Heart left ventricle (tissue), 16 donors: ENCODE measurements around the gene TMIE. TPM values are rescaled to one million over a fixed set of nuclear protein-coding genes. Genes with fewer than 3 reads are reported as not detected.

Source experiments
- ATAC-seq, 4 donors: fragments of 200-7000 bp; cut with Tn5 transposase; one replicate each; pipeline ENCODE4 v1.9.1; 2020 to 2022; ENCODE audit warnings: moderate library complexity in 4 of 4, mild to moderate bottlenecking in 3 of 4, moderate number of reproducible peaks in 1 of 4
- DNase-seq, 5 donors: peaks; one replicate each; pipeline ENCODE4 v3.0.0-alpha.2; 2020
- H3K27ac ChIP-seq, 12 donors: fragments of 200-600 bp; sonication (generic) in 4 of 12; one replicate each; pipeline versions ENCODE4 v1.5.0 to v1.8.0; 2016 to 2022; ENCODE audit warnings: mild to moderate bottlenecking in 2 of 12
- H3K27me3 ChIP-seq, 9 donors: fragments of 200-600 bp; sonication (generic) in 2 of 9; one replicate each; pipeline versions ENCODE4 v1.5.1 to v1.8.0; 2016 to 2022; ENCODE audit warnings: mild to moderate bottlenecking in 3 of 9
- H3K36me3 ChIP-seq, 9 donors: fragments of 200-600 bp; sonication (generic) in 2 of 9; one replicate each; pipeline versions ENCODE4 v1.5.0 to v1.8.0; 2018 to 2022; ENCODE audit warnings: mild to moderate bottlenecking in 2 of 9
- H3K4me1 ChIP-seq, 12 donors: fragments of 200-600 bp; sonication (generic) in 4 of 12; one replicate each; pipeline versions ENCODE4 v1.5.0 to v1.8.0; 2016 to 2022; ENCODE audit warnings: mild to moderate bottlenecking in 3 of 12
- H3K4me3 ChIP-seq, 12 donors: fragments of 200-600 bp; sonication (generic) in 4 of 12; one replicate each; pipeline versions ENCODE4 v1.5.0 to v1.8.0; 2017 to 2022; ENCODE audit warnings: mild to moderate bottlenecking in 9 of 12, moderate library complexity in 4 of 12
- H3K9me3 ChIP-seq, 12 donors: fragments of 200-600 bp; sonication (generic) in 4 of 12; one replicate each; pipeline versions ENCODE4 v1.5.0 to v1.8.0; 2016 to 2022; ENCODE audit warnings: mild to moderate bottlenecking in 1 of 12
- POLR2A ChIP-seq, 2 donors: fragments of 450-650 bp; IDR thresholded peaks; one replicate each; pipeline ENCODE4 v1.6.1; 2017; ENCODE audit warnings: antibody characterized with exemption in 2 of 2, mild to moderate bottlenecking in 2 of 2, moderate library complexity in 2 of 2
- WGBS, 4 donors: extraction: QIAGEN DNeasy Blood & Tissue Kit in 2 of 4; methylation state at CpG; one replicate each; pipeline versions ENCODE4 v1.1.5 to v1.1.7; 2013 to 2018; 5-methylcytosine and 5-hydroxymethylcytosine counted together
- intact Hi-C, 10 donors: fragments of 100-400 bp; cut with DNase I; formaldehyde crosslinking; loops; one replicate each; pipeline versions ENCODE4 v1.11.1 to v1.14.2; 2022
- polyA plus RNA-seq, 2 donors: library from polyadenylated mRNA; stranded (reverse); fragments of 200-250 nt; gene quantifications; one replicate each; pipeline ENCODE4 v1.2.3, GENCODE V29; 2013
- total RNA-seq, 9 donors: library from RNA; depleted of rRNA in 2 of 9; stranded (reverse); fragments of >200 nt in 2 of 9; fragmentation: NEBNext Ultra II Directional in 3 of 9; extraction: Animal tissue kit (Norgen Biotek cat#: 25700) in 3 of 9; gene quantifications; one replicate each; pipeline versions ENCODE4 v1.1.0 to v1.2.4, GENCODE V29; 2016 to 2023
- TF ChIP-seq, protein P1 (sequence below), 12 donors: fragments of 200-600 bp; sonication (generic) in 4 of 12; IDR thresholded peaks; one replicate each; pipeline versions ENCODE4 v1.5.0 to v1.8.0; 2018 to 2022; ENCODE audit warnings: antibody characterized with exemption in 12 of 12, mild to moderate bottlenecking in 5 of 12
- donor health status: ischemic (EF 13 %, LVEDD 7.1; RV severe dilation, severe dysfunction).
- donor health status: healthy with polysubstance abuse.
- donor health status: DM: no; HTN: yes; CAD: no.
- donor health status: DM: no; HTN: no; CAD: no.
- donor health status: ischemic (EF 25% LVEDD 6.9; RV normal size, moderate dysfunction).
- donor health status: ischemic (EF 25% LVEDD 5.7; RV mildly dilated, moderate dysfunction).
- donor health status: healthy.
- donor health status: DM: yes; HTN: yes; CAD: no.
- donor health status: ischemic (EF 35%, LVEDD 5.7; RV mildly dilated, moderate dysfunction).
- donor health status: nonischemic (EF 11% LVEDD 7.7; RV severe dilation, severe dysfunction).
- donor health status: DM: yes; HTN: yes; CAD: no.
- donor health status: PGD.
- donor health status: ischemic (EF 29% LVEDD 5.4; RV normal size, mild dysfunction).
- donor health status: nonischemic (EF 23%, LVEDD 6.1; RV moderate dilation, normal function).

The TMIE gene
- total and polyA plus RNA-seq, 11 donors = 0.46 to 0.95 (median 0.61) TPM; not detected in 1

- Histone ChIP-seq H3K9me3 (no peaks in the 10 kb centered on the region), H3K4me3 (no peak overlapping the region), H3K36me3 (peaks cover 0 to 12% (median 0%) of the 10 kb centered on the region in 9 donors), H3K27me3 (no peaks in the 10 kb centered on the region), H3K27ac (peak overlapping the region; percentile 47 to 93 (median 68)), H3K4me1 (peaks cover 0 to 66% (median 37%) of the 10 kb centered on the region in 12 donors)
- intact Hi-C loops = loop anchor here in 1 of 10 donors (5.0 to 10.0 kb wide), 2 partner anchors 102 to 196 kb away; partner anchors contain the start of genes LRRC2 and MYL3
- DNase-seq = peak; percentile 59 to 84 (median 72)
- TF ChIP-seq, protein P1, sequence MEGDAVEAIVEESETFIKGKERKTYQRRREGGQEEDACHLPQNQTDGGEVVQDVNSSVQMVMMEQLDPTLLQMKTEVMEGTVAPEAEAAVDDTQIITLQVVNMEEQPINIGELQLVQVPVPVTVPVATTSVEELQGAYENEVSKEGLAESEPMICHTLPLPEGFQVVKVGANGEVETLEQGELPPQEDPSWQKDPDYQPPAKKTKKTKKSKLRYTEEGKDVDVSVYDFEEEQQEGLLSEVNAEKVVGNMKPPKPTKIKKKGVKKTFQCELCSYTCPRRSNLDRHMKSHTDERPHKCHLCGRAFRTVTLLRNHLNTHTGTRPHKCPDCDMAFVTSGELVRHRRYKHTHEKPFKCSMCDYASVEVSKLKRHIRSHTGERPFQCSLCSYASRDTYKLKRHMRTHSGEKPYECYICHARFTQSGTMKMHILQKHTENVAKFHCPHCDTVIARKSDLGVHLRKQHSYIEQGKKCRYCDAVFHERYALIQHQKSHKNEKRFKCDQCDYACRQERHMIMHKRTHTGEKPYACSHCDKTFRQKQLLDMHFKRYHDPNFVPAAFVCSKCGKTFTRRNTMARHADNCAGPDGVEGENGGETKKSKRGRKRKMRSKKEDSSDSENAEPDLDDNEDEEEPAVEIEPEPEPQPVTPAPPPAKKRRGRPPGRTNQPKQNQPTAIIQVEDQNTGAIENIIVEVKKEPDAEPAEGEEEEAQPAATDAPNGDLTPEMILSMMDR (IDR thresholded peaks at IDR 0.05) = no peak
- TF ChIP-seq POLR2A (IDR thresholded peaks at IDR 0.05) = no peak
- 46 to 57% (median 52%) methylated on average over 4 to 7 of the region's 7 CpGs for WGBS, 4 donors
- ATAC-seq = peak; percentile 48 to 63 (median 55)
These were observed 34.7 kb upstream of the TMIE start for GRCh38 chr3:46666453-46666845.

GRCh38 chr3:46667061-46667621 is 34.1 kb upstream of the TMIE start:
- Histone ChIP-seq H3K4me1 (peaks cover 0 to 60% (median 35%) of the 10 kb centered on the region in 12 donors), H3K4me3 (no peak overlapping the region)
- intact Hi-C loops = loop anchor here in 1 of 10 donors (5.0 to 10.0 kb wide), 2 partner anchors 102 to 195 kb away; partner anchors contain the start of genes LRRC2 and MYL3

GRCh38 chr3:46667657-46668056 is 33.5 kb upstream of the TMIE start:
- H3K27me3 ChIP-seq = no peaks in the 10 kb centered on the region
- intact Hi-C loops = loop anchor here in 1 of 10 donors (5.0 to 10.0 kb wide), 2 partner anchors 103 to 195 kb away; partner anchors contain the start of genes LRRC2 and MYL3
- H3K4me1 ChIP-seq = peaks cover 0 to 55% (median 34%) of the 10 kb centered on the region in 12 donors
- DNase-seq (peak in 3 of 5 donors; percentile 8 to 49 (median 19)), ATAC-seq (no peak)
- 86 to 92% (median 90%) methylated on average over 9 of the region's 9 CpGs for WGBS, 4 donors
- H3K36me3 ChIP-seq = peaks cover 0 to 23% (median 6%) of the 10 kb centered on the region in 9 donors
- TF ChIP-seq POLR2A (IDR thresholded peaks at IDR 0.05) = no peak
- TF ChIP-seq, protein P1 (IDR thresholded peaks at IDR 0.05) = no peak
- H3K4me3 ChIP-seq = no peak overlapping the region
- no peaks in the 10 kb centered on the region for H3K9me3 ChIP-seq
- peak overlapping the region in 8 of 12 donors; percentile 47 to 93 (median 77) for H3K27ac ChIP-seq

More at GRCh38 chr3:46667061-46667621, 34.1 kb upstream of the TMIE start:
- H3K27ac ChIP-seq = peak overlapping the region in 11 of 12 donors; percentile 6 to 93 (median 67)
- H3K36me3 ChIP-seq = peaks cover 0 to 19% (median 1%) of the 10 kb centered on the region in 9 donors
- no peak for TF ChIP-seq POLR2A (IDR thresholded peaks at IDR 0.05)
- TF ChIP-seq, protein P1 (IDR thresholded peaks at IDR 0.05) = no peak
- H3K9me3 ChIP-seq = no peaks in the 10 kb centered on the region
- no peaks in the 10 kb centered on the region for H3K27me3 ChIP-seq
- ATAC-seq (peak; percentile 0), DNase-seq (peak in 4 of 5 donors; percentile 11 to 60 (median 26))
- WGBS, 4 donors = 80 to 95% (median 86%) methylated on average over 4 to 8 of the region's 8 CpGs

- Histone ChIP-seq H3K4me1 (peaks cover 0 to 50% (median 33%) of the 10 kb centered on the region in 12 donors), H3K4me3 (no peak overlapping the region), H3K9me3 (no peaks in the 10 kb centered on the region), H3K36me3 (peaks cover 0 to 28% (median 11%) of the 10 kb centered on the region in 9 donors), H3K27me3 (no peaks in the 10 kb centered on the region), H3K27ac (peak overlapping the region in 1 of 12 donors; percentile 90)
- TF ChIP-seq, protein P1 (IDR thresholded peaks at IDR 0.05) = no peak
- no peak for TF ChIP-seq POLR2A (IDR thresholded peaks at IDR 0.05)
- intact Hi-C loops = loop anchor here in 1 of 10 donors (5.0 to 10.0 kb wide), 2 partner anchors 103 to 194 kb away; partner anchors contain the start of genes LRRC2 and MYL3
- no peak for ATAC-seq
- DNase-seq = peak in 4 of 5 donors; percentile 5 to 48 (median 22)
- WGBS, 4 donors = 54 to 67% (median 62%) methylated on average over 5 to 8 of the region's 8 CpGs
These were observed 33.1 kb upstream of the TMIE start for GRCh38 chr3:46668116-46668515.
